ENCODE measurements around the gene ZMIZ1. TPM values are rescaled to one million over a fixed set of nuclear protein-coding genes. Genes with fewer than 3 reads are reported as not detected.

The ZMIZ1 gene
- total RNA-seq, 1 donor from 2014 or later = 173 TPM

GRCh38 chr10:79356104-79356503, 287.3 kb downstream of the ZMIZ1 start:
- DNase-seq (ENCODE audit: low spot score in 2 of 2, unreplicated experiment in 2 of 2) = no peak
- Mint-ChIP-seq H3K9me3 (no peaks in the 10 kb centered on the region), H3K27me3 (ENCODE audit: low read depth) (no peaks in the 10 kb centered on the region), H3K27ac (no peak overlapping the region), H3K4me3 (no peak overlapping the region), H3K4me1 (no peaks in the 10 kb centered on the region), H3K36me3 (peaks cover 47% of the 10 kb centered on the region)
- no peak for TF ChIP-seq CTCF (IDR thresholded peaks at IDR 0.05; ENCODE audit: unreplicated experiment)

DNA sequence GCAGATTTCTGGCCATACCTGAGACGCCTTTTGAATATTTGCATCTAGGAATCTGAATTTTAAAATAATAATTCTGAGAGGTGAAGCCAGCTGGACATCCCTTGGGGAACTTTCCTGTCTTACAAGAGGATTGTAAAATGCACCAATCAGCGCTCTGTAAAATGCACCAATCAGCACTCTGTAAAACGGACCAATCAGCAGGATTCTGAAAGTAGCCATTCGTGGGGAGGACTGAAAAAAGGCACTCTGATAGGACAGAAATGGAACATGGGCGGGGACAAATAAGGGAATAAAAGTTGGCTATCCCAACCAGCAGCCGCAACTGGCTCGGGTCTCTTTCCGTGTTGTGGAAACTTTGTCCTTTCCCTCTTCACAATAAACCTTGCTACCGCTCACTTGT, 288.4 kb downstream of the ZMIZ1 start:
- DNase-seq (ENCODE audit: low spot score in 2 of 2, unreplicated experiment in 2 of 2) = no peak
- Mint-ChIP-seq H3K27me3 (ENCODE audit: low read depth) (no peaks in the 10 kb centered on the region), H3K36me3 (peaks cover 46% of the 10 kb centered on the region), H3K4me3 (no peak overlapping the region), H3K4me1 (no peaks in the 10 kb centered on the region), H3K27ac (no peak overlapping the region), H3K9me3 (no peaks in the 10 kb centered on the region)
- no peak for TF ChIP-seq CTCF (IDR thresholded peaks at IDR 0.05; ENCODE audit: unreplicated experiment)

GRCh38 chr10:79358811-79359210, 290.0 kb downstream of the ZMIZ1 start:
- Mint-ChIP-seq H3K4me1 (no peaks in the 10 kb centered on the region), H3K36me3 (peaks cover 33% of the 10 kb centered on the region), H3K27ac (no peak overlapping the region)

DNA sequence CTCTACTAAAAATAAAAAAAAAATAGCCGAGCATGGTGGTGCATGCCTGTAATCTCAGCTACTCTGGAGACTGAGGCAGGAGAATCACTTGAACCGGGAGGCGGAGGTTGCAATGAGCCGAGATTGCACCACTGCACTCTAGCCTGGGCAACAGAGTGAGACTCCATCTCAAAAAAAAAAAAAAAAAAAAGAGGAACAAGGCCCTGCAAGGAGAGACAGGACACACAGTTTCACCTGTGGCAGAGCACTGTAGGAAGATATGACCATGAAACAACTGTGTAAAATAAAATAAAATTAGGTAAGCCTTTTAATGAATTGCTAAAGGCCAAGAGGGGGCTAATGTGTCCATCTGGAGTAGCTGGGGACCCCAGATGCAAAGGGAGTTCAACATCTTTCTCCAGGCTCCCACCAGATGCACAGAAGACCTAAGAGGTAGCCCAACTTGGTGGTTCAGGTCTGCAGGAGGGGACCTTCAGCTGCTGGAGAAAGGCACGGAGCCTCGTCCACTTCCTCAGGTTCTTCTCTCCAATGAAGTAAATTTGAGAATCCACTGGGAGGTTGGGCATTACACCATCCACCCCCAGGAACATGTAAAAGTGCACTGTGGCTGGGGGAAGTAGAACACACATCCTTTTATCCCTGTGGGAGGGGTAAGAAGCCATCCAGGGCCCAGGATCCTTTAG, 291.2 kb downstream of the ZMIZ1 start:
- Mint-ChIP-seq H3K4me1 (no peaks in the 10 kb centered on the region), H3K36me3 (peaks cover 21% of the 10 kb centered on the region), H3K27ac (no peak overlapping the region), H3K9me3 (peaks cover 8% of the 10 kb centered on the region), H3K27me3 (ENCODE audit: low read depth) (peaks cover 15% of the 10 kb centered on the region), H3K4me3 (no peak overlapping the region)
- DNase-seq (ENCODE audit: low spot score in 2 of 2, unreplicated experiment in 2 of 2) = no peak
- no peak for TF ChIP-seq CTCF (IDR thresholded peaks at IDR 0.05; ENCODE audit: unreplicated experiment)

More at GRCh38 chr10:79358811-79359210, 290.0 kb downstream of the ZMIZ1 start:
- no peak for TF ChIP-seq CTCF (IDR thresholded peaks at IDR 0.05; ENCODE audit: unreplicated experiment)
- Mint-ChIP-seq H3K27me3 (ENCODE audit: low read depth) (peaks cover 6% of the 10 kb centered on the region), H3K4me3 (no peak overlapping the region), H3K9me3 (no peaks in the 10 kb centered on the region)
- no peak for DNase-seq (ENCODE audit: low spot score in 2 of 2, unreplicated experiment in 2 of 2)

DNA sequence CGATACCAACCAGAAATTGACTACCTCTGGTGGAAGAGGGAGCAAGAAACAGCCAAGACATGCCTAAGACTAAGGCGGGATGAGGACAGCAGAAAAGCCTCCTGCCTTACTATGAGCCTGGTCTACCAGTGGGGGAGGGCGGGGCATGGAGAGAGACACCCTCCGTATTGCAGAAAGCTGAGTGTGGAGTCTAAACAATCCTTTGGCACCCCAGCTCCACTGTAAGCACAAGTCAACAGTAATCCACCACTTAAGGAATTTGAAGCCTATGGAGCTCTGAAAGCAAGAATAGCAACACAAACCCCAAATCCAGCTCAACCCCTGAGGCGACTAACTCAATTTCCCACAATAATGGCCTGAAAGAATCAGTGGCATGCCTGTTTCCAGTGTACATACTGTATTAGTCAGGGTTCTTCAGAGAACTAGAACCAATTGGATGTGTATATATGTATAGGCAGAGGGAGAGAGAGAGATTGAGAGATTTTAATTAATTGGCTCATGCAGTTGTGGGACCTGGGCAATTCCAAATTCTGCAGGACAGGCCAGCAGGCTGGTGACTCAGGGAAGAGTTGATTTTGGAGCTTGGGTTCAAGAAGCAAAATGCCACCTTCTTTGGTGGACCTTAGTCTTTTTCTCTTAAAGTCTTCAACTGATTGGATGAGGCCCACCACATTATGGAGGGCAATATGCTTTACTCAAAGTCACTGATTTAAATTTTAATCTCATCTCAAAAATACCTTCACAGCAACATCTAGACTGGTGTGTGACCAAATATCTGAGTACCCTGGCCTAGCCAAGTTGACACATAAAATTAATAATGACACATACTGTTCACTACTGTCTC, 292.0 kb downstream of the ZMIZ1 start:
- Mint-ChIP-seq H3K4me3 (no peak overlapping the region), H3K4me1 (no peaks in the 10 kb centered on the region), H3K27me3 (ENCODE audit: low read depth) (peaks cover 20% of the 10 kb centered on the region), H3K27ac (no peak overlapping the region), H3K36me3 (peaks cover 14% of the 10 kb centered on the region), H3K9me3 (peaks cover 12% of the 10 kb centered on the region)
- no peak for TF ChIP-seq CTCF (IDR thresholded peaks at IDR 0.05; ENCODE audit: unreplicated experiment)
- DNase-seq (ENCODE audit: low spot score in 2 of 2, unreplicated experiment in 2 of 2) = no peak

All from mesothelial cell of epicardium (in vitro differentiated cells).